HG03064 (cell line): ENCODE data around the gene TNFAIP2.

ENCODE experiments used
- ATAC-seq: cut with Tn5 transposase; IDR thresholded peaks from one replicate; pipeline ENCODE4 v1.9.1; 2021; ENCODE audit warnings: low read depth; ENCODE audit not compliant: unreplicated experiment

TNFAIP2 gene

GRCh38 chr14:103122947-103123633, at the start of gene TNFAIP2:
TNFAIP2 (plus strand) TSS chr14:103123461; CDS start chr14:103126458, 2,997 bp downstream.
- ATAC-seq: no peak

DNA sequence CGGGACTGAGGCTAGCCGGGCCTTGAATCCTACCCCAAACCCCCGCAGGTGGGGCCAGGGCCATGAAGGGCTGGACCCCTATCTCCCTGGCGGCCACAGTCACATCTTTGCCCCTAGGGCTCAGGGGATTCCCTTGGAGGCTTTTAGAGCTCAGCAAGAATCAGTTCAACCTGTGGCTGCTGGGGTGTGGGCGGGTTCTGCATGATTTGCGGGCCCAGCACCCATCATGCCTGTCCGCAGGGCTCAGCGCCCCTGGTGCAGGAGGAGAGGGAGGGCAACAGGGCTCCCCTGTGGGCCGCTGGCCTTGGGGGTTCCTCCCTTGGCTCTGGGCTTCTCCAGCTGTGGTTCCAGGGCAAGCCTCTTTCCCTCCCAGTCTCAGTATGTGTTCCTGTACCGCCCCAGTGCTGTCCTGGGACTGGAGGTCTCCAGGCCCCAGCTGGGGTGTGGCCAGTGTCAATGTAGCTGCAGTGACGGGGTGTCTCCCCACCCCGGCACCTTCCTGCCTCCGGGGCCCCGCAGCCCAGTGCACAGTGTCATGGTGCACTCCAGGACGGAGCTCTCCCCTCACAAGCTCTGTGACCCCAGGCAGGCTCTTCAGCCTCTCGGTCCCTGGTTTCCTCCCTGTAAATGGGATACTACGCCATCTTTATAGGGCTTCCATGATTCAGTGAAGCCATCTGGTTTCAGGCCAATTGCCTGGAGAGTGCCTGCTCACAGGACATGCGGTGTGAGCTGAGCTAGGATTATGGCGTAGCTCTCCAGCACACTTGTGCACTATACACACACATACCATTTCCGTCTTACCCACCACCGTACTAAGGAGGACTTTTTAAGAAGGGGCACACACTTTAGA, 49.2 kb upstream of the TNFAIP2 start:
- ATAC-seq: no peak

GRCh38 chr14:103074729-103075367, 48.4 kb upstream of the TNFAIP2 start:
- ATAC-seq: no peak

DNA sequence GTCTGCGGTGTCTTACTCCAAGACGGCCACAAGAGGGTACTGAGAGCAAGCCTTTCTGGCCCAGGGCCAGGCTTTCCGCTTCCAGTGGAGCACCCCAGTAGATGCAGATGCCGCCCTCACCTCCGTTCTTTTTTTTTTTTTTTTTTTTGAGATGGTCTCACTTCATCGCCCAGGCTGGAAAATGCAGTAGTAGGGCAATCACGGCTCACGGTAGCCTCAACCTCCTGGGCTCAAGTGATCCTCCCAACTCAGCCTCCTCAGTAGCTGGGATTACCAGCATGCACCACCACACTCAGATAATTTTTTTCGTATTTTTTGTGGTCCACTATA, 44.9 kb upstream of the TNFAIP2 start:
- no peak for ATAC-seq

DNA sequence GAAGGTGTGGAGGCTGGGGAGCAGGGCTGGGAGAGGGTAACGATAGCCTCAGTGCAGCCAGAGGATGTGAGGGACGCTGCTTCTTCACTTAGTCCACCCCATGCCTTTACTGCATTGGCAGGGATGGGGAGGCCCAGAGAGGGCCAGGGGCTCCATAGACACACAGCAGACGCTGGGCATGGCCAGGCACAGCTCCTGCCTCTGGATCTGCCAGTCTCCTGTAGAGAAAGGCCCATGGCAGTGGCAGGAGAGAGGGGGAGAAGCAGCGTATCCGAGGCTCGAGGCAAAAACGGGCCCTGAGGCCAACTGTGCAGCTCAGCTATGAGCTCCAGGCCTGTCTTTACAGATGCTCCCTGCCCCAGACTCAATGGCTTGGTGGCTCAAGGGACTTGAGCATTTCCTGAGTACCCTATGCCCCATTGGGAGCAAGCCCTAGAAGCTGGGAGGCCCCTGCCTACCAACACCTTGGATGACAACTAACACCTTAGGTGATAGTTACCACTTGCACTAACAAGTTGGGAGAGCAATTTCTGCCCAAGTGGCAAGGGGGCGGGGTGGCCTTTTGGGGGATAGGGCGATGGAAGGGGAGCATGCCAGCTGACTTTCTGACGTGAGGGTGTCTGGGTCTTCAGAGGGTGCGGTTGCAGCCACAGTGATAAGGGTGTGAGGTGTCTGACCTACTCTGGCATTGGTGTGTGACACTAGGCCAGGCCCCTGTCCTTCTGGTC, 44.2 kb upstream of the TNFAIP2 start:
- ATAC-seq: no peak

GRCh38 chr14:103081951-103082350, 41.3 kb upstream of the TNFAIP2 start:
- no peak for ATAC-seq

DNA sequence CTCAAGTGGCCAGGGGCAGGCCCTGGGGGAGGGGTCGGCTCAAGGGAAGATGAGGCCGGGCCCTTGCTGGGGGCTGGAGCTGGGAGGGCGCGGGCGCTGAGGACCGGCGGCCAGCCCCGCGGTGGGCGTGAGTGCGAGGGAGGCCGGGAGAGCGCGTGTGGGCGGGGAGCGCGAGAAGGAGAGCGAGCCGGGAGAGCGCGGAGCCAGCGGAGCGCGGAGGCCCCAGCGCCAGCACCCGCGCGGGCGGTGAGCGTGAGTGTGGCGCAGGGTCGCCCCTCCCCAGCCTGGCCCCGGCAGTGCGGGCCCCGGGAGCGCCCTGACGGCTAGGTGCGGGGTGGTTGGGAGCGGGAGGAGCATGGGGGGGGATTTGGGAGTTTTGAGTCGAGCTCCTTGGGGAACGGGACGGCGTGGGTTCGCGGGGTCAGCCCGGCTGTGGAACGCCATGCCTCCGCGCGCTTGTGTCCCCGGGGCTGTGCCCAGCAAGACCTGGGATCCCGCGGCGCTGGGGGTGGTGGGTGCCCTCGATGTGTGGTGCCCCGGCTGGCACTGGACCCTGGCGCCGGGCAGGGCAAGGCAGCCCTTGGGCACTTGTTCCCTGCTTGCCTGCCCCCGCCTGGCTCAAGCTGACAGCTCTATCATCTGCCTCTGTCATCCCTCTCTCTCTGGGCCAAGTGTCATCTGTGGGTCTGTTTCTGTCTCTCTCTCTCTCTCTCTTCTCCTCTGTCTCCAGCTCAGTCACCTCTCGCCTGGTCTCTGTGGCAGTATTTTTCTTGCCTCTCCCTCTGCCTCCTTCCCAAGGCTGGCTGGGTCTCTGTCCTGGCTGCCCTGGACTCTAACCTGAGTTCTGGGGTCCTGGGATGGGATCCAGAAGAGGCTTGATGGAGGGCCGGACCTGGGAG, 39.0 kb upstream of the TNFAIP2 start, which contains the start of gene LBHD2:
Gene LBHD2 (plus strand): TSS at position 190 of the 899 bp plus-strand sequence. CDS start 1,803 bp downstream, outside the sequence.
- ATAC-seq: no peak

- ATAC-seq: no peak
These were observed 37.9 kb upstream of the TNFAIP2 start for GRCh38 chr14:103085106-103086091.

GRCh38 chr14:103086771-103087342, 36.4 kb upstream of the TNFAIP2 start:
- no peak for ATAC-seq

- no peak for ATAC-seq
These were observed 35.9 kb upstream of the TNFAIP2 start for GRCh38 chr14:103087343-103087835.

- no peak for ATAC-seq
These were observed 34.3 kb upstream of the TNFAIP2 start for GRCh38 chr14:103088921-103089320.

GRCh38 chr14:103089386-103090335, 33.6 kb upstream of the TNFAIP2 start:
- ATAC-seq: no peak

DNA sequence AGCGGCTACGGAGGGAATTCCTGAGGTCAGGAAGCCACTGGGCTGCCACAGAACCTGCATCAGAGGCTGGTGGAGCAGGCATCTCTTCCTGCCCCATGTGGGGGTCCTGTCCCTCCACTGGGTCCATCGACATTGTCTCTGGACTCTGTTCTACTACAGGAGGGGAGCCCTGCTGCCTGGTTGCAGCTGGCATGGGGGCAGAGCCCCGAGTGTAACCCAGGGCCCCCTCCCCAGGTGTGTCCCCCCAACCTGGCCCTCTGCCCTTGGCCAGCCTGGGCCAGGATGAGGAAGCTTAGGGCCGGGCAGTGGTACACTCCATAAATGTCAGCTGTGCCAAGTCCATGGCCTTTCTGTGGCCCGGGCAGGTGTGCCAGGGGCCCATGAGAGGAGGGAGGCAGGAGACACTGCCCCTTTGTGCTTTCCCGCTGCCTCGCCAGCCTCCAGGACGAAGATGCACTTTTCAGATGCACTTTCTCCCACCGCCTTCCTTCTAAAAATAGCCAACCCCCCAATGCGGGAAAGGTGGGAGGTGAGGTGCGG, 32.7 kb upstream of the TNFAIP2 start:
- no peak for ATAC-seq

DNA sequence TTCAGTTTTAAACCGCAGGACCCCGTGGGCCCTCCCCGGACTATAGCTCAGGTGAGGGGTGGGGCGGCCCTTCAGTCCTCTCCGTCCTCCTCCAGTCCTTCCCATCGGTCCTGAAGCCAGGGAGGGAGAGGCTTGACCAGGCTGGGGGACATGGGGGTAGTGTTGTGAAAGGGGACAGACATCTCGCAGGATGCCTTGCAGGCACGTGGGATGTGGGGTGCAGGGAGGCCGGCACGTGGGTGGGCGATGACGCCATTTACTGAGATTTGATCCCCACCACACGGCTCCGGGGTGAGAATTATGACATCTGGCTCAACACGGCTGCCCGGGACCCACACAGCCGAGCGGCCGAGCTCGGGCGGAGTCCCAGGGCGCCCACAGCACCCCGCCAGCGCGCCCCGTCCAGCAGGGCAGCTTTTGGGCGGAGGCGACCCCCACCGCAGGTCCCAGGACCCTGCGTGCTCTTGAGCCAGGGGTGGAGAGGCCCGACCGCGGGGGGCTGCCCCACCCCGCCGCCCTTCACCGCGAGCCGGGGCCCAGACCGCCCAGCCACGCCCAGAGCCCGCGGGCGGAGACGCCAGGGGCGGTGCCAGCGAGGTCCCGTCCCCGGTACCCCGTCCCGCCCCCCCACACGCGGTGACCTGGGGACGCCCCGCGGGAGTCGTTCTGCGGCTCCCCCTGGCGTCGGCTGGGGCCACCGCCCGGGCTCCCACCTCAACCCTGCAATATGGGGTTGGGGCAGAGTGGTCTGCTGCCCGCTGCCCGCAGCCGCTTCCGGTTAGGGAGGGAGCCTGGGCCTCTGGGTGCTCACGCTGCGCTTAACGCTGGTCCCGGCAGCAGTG, 32.0 kb upstream of the TNFAIP2 start:
- no peak for ATAC-seq

- no peak for ATAC-seq
These were observed 31.4 kb upstream of the TNFAIP2 start for GRCh38 chr14:103091883-103092222.

DNA sequence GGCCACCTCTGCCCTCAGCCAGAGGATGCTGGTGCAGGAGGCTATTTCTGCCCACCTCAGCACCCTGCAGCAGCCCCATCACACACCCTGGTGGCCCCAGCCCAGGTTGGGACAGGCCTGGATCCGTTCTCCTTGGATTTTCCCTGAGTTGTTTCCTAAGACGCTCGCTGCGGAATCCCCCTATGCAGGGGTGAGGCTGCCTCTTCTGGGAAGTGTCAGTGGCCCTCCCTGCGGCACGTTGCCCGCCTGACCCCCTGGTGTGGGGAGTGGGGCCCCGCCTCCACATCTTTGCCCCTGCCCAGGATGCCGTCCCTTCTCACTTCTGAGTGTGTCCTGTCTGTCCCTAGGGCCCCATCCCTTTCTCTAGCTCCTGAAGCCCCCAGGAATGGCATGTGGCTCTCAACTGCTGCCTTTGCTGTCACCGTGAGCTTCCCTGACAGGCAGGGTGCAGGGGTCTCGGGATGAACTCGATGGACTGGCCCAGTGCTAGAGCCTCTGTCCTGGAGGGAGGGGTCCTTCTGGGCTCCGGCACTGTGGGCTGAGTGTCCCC, 29.3 kb upstream of the TNFAIP2 start:
- no peak for ATAC-seq
